GM21717 (cell line): ENCODE data around the gene MRAP.
"Not testable (repeated sequence)": the region's sequence is repeated elsewhere in the genome, so short reads cannot be mapped to it uniquely, and the experiment has no call there.

ENCODE experiments used
- ATAC-seq: cut with Tn5 transposase; IDR thresholded peaks from one replicate; pipeline ENCODE4 v1.9.1; 2021; ENCODE audit warnings: mild to moderate bottlenecking, moderate library complexity; ENCODE audit not compliant: unreplicated experiment

The MRAP gene

DNA sequence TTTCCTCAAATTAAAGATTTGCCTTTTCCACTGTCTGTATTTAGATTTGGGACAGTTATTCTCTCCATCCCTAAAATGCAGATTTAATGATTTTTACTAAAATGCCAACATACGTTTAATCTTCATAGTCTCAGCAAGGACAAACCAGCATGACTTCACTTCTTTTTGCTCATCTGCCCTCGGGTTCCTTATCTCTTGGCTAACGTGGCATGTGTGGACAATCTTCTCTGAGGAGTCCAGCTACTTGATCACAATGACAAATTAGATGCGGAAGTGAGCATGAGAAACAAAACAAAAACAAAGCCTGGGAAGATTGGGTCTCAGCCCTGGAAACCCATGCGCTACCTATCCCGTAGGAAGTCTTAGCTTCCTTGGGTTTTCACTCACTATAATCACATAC, 1.0 kb downstream of the MRAP start:
- ATAC-seq, result no peak

GRCh38 chr21:32300117-32300681, 1.5 kb downstream of the MRAP start:
- ATAC-seq, result no peak

DNA sequence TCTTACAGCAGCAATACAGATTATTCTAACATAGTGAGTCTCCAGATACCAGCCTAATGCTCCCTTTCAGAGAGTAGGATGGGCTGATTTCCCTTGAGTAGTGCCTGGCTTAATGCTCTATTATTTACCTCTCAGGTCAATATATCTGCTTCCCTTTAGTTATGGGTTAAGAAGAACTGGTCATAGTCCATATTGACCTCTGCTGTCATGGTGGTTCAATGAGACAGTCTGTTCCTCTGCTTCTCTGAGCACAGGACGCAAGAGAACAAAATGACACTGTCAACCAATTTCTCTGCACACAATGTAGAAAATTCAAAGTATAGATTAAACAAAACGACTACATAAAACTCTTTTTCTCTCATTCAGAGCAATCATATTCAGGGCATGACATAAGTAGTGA, 2.9 kb downstream of the MRAP start:
- ATAC-seq, result no peak

DNA sequence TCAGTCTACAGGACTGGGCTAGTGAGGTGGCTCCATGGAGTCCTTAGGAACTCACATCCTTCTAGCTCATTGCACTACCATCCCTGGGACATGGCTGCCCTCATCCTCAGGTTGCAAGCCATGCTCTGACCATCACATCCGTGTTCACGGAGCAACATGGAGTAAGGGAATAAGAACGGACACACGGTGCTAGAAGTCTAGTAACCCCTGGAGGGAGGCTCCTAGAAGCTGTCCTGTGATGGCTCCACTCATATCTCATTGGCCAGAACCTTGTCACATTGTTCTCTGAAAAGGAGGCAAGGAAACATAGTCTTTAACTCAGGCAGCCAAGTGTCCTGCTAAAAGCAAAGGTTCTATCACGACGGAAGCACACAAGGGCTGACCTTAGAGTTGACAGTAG, 3.9 kb downstream of the MRAP start:
- no peak for ATAC-seq

DNA sequence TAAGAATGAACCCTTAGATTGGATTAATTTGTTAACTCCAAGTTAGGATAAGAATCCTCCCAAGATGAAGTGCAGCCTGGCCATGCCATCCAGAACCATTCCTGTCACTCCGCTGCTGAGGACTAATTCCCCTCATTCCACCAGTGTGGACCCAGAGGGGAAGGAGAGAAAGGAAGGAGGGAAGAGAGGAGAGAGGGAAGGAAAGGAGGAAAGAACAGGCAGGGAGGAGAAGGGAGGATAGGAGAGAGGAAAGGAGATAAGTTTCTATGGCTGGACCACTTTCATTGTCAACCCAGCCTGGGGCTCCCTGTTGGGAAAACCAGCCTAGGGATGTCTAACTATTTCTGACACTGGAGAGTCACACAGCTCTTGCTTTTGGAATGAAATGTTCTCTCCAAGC, 4.7 kb downstream of the MRAP start:
- ATAC-seq, result no peak

- ATAC-seq, result no peak
Observed at GRCh38 chr21:32304998-32305397, 6.3 kb downstream of the MRAP start.

DNA sequence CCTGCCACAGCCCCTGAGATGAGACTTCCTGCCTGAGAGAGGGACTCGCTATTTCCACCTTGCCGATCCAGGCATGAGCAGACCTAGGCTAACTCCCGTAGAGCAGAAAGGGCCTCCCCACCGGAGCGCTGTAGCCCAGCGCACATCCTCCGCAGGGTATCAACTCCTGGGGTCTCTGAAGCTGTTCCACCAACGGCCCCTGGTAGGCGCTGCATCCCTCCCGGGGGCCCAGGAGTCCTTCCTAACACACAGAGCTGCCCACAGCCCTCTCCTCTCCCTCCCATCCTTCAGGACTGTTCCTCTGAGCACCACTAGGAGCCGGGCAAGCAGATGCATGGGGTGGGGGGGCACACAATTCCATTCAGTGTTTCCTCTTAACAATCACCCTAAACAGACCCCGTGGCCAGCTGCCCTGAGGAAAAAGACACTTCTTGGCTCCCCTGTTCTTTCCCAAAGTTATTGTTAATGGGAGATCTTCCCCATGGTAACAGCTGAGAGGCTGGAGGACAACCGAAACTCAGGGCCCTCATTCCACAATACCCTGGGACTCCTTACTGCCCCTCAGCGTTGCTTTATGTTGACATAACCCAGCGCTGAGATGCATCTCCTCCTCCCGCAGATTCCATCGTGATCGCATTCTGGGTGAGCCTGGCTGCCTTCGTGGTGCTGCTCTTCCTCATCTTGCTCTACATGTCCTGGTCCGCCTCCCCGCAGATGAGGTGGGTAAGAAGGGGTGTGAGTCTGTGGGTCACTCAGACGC, 7.5 kb downstream of the MRAP start:
- no peak for ATAC-seq

- no peak for ATAC-seq
Observed at GRCh38 chr21:32307706-32308105, 9.1 kb downstream of the MRAP start.

GRCh38 chr21:32308696-32309095, 10.0 kb downstream of the MRAP start:
- no peak for ATAC-seq

- no peak for ATAC-seq
Observed at GRCh38 chr21:32309906-32310460, 11.3 kb downstream of the MRAP start.

GRCh38 chr21:32310976-32311375, 12.3 kb downstream of the MRAP start:
- ATAC-seq, result not testable (repeated sequence)

GRCh38 chr21:32311621-32312020, 13.0 kb downstream of the MRAP start:
- ATAC-seq, result no peak

DNA sequence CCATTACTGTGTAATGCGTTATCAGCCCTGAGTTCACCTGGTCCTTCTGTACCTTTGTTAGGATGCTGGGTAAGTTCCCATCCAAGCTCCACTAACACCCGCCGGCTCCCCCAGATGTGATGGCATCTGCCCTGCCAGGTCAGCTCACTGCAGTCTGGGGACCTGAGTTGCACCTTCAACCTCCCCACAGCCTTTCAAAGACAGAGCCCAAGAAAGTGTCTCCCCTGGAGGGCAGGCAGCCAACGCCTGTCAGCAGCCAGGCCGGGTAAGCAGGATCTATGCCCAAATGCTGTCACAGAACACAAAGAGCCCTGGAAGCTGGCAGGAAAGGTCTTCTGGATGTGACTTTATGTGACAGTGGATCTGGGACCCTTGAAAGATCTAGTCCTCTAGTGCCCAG, 13.7 kb downstream of the MRAP start:
- ATAC-seq, result no peak

DNA sequence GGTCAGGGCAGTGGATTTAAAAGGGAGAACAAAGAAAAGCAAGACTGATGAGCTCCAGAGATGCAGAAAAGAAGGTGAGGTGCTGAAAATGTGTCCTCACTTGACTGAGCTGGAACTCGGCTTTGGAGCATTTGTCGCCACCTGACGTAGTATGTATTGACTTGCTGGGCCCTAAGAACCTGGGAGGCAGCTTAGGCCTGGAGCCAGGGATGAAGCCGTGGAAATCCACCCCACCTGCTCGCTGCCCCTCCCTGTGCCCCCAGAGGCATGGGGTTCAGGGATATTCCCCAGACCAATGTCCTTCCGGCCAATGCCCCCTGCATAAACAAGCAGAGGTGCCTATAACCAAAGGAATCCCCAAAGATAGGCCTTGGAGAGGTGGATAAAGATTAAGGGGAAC, 14.3 kb downstream of the MRAP start:
- ATAC-seq, result no peak

- no peak for ATAC-seq
Observed at GRCh38 chr21:32314806-32315205, 16.2 kb downstream of the MRAP start.

- ATAC-seq, result no peak
Observed at GRCh38 chr21:32315511-32316281, 17.0 kb downstream of the MRAP start.

DNA sequence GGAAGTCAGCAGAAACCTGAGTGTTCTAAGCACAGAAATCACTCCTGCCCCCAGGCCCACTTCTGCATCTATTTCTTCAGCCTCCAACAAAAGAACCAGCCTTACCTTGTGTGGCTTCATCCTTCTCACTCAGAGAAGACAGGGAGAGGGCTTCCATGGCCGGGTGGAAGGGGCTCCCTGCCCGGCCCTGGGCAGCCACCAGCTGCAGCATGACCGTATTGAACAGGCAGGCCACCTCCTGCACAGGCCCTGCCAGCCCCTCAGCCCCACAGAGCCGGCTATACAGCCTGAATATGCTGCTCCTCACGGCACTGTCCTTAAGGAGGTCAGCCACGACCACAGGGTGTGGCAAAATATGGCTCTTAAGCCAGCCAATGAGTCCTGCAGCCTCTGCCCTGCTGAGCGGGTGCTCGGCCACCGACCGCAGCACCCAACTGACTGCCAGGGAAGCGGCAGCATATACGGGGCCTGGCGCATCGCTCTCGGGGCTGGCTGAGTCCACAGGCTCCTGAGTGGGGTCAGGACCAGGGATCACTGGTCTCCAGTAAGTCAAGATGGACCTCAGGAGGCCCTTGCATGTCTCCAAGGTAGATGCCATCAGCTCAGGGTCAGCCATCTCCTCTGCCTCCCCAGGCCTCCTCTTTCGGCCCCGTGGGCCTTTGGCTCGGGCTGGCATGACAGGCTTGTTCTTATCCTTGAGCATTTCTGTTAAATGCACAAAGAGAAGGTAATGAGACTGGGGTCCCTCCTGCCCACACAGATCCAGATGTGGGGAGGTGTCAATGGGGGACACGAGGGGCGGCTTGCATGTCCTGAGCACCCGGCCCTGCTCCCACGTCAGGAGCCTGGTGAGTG, 17.9 kb downstream of the MRAP start:
- ATAC-seq, result no peak

DNA sequence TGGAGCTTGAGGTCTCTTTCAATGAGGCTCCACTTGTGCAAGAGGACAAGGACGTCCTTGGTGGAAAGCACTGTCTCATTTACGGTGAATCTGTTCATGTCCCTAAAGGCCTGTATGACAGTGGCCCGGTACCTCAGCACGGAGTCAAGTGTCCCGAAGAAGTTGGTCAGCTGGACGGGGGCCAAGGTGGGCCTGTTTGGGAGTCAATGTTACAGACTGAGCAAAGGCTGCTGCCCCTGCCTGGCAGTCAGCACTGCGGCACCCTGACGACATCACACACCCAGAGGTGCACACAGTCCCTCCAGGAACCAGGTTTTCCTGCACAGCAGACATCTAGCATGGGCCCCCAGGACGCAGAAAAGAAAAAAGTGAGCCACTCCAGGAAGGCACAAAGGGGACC, 19.1 kb downstream of the MRAP start:
- no peak for ATAC-seq

DNA sequence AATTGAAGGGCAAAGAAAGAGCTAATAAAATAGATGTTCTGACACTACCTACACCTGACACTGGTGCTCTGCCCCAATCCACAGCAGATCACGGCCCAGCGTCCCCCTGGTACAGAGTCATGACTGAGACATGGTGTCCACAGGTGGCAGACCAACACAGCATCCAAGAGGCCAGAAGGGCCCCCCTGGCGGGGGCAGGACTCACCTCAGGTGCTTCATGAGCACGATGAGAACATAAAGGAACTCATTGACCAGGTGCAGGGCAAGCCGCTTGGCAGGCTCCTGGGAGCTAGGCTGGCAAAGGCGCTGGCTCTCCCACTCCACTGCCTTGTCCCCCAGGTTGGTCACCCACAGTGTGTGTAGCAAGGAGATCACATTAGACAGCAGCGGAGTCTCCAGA, 20.4 kb downstream of the MRAP start:
- ATAC-seq, result no peak

DNA sequence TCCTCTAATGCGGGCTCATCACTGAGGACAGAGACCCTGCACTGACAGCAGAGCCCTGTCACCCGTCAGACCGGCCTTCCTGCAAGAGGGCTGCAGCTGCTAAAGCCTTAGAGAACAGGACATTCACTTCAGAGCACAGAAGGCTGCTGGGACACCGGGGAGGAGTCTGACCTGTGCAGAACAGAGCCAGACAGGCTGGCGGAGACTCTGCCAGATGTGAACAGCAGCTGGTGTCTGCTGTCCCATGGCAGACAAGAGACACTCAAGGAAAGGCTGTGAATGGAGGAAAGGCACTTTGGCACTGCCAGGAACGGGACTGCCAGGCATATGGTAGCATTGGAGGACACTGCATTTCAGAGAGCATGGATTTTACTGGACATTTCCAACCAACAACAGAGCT, 21.4 kb downstream of the MRAP start:
- ATAC-seq, result no peak

GRCh38 chr21:32320726-32321125, 22.1 kb downstream of the MRAP start:
- ATAC-seq, result no peak
